ENCODE measurements around the gene NLGN1.

- no peak for TF ChIP-seq EZH2 (IDR thresholded peaks at IDR 0.05; ENCODE audit: insufficient read depth, poor library complexity, severe bottlenecking)
- TF ChIP-seq EZH2phosphoT487 (IDR thresholded peaks at IDR 0.05; ENCODE audit: insufficient read depth, low read depth), result no peak
These were observed 810.6 kb downstream of the NLGN1 start for GRCh38 chr3:174208161-174208560.

Measured in GM23248 (cell line).